HG03060 (cell line): ENCODE data around the gene KNTC1.
A peak's percentile ranks its signal among the peaks of the same experiment; 100 is the strongest.
"Not testable (repeated sequence)": the region's sequence is repeated elsewhere in the genome, so short reads cannot be mapped to it uniquely, and the experiment has no call there.

ENCODE experiments used
- ATAC-seq: cut with Tn5 transposase; IDR thresholded peaks from one replicate; pipeline ENCODE4 v1.9.1; 2021; ENCODE audit warnings: low read depth, moderate number of reproducible peaks; ENCODE audit not compliant: unreplicated experiment

KNTC1 gene

DNA sequence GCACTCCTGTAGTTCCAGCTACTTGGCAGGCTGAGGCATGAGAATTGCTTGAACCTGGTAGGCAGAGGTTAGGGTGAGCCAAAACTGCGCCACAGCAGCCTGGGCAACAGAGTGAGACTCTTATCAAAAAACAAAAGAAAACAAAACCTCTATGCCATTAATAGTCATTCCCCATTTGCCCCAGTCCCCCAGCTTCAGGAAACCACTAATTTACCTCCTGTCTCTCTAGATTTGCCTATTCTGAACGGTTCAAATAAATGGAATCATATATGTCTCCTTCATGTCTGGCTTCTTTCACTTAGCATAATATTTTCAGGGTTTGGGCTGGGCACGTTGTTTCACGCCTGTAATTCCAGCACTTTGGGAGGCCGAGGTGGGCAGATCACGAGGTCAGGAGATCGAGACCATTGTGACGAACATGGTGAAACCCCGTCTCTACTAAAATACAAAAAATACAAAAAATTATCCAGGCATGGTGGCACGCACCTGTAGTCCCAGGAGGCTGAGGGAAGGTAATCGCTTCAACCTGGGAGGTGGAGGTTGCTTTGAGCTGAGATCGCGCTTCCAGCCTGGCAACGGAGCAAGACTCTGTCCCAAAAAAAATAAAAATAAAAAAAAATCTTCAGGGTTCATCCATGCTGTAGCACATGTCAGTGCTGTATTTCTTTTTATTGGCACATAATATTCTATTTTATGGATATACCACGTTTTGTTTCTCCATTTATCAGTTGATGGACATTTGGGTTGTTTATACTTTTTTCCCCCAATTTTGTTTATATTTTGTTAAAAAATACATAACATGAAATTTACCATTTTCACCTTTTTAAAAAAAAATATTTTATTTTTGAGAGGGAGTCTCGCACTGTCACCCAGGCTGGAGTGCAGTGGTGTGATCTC, 31.9 kb downstream of the KNTC1 start:
- peak; percentile 44 for ATAC-seq

DNA sequence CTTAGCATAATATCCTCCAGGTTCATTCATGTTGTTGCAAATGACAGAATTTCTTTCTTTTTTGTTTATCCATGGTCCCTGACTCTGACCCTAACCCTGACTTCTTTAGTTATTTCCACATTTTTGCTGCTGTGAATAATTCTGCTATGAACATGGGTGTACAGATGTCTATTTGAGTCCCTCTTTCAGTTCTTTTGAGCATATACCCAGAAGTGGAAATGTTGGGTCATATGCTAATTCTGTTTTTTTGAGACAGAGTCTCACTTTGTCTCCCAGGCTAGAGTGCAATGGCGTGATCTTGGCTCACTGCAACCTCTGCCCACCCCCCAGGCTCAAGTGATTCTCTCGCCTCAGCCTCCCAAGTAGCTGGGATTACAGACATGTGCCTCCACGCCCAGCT, 33.1 kb downstream of the KNTC1 start:
- ATAC-seq, result no peak

DNA sequence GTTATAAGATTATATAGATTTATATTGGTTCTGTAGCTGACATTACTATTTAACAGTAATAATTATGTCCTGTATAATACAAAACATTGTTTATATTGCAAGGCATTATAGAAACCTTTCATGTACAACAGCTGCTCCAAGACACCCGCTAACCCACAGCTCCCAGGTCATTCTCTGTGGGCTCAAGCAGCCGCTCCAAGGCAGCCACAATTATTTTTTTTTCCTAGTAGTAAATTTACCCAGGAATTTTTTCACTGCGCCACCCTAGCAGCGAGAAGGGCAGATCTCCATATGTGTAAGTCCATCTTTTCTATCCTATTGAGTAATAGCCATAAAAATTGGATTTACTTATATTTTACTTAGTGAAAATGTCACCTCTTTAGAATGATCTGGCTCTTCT, 36.3 kb downstream of the KNTC1 start:
- ATAC-seq, result no peak

DNA sequence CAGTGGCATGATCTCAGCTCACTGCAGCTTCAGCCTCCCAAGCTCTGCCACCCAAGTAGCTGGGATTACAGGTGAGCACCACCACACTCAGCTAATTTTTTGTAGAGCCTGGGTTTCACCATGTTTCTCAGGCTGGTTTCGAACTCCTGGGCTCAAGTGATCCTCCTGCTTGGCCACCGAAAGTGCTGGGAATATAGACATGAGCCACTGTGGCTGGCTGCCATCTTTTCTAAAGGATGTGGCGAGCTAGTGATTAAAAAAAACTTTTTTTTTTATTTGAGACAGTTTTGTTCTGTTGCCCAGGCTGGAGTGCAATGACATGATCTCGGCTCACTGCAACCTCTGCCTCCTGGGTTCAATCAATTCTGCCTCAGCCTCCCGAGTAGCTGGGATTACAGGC, 39.8 kb downstream of the KNTC1 start:
- not testable (repeated sequence) for ATAC-seq

DNA sequence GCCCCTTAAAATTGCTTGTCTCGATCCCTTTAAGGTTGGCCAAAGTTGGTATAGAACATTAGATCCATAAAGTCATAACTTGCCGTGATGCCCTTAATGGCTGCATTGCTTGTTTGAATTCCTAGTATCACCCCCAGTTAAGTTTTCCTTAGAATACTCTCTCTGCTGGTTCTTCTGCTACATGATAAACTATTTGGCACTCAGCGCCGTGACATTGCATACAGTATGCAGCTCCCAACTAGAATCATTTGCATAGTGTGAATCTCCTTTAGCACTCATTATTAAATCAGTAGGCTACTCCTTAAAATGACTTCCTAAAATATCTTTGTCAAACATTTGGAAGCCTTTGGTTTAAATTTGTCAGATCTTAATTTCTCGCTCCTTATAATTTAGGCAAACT, 42.2 kb downstream of the KNTC1 start:
- ATAC-seq, result no peak

DNA sequence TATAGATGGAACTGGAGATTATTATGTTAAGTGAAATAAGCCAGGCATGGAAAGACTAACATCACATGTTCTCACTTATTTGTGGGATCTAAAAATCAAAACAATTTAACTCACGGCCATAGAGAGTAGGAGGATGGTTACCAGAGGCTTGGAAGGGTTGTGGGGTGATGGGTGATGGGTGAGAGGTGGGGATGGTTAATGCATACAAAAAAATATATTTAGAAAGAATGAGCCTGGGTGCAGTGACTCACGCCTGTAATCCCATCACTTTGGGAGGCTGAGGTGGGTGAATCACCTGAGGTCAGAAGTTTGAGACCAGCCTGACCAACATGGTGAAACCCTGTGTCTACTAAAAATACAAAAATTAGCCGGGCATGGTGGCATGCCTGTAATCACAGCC, 43.0 kb downstream of the KNTC1 start:
- ATAC-seq, result not testable (repeated sequence)

DNA sequence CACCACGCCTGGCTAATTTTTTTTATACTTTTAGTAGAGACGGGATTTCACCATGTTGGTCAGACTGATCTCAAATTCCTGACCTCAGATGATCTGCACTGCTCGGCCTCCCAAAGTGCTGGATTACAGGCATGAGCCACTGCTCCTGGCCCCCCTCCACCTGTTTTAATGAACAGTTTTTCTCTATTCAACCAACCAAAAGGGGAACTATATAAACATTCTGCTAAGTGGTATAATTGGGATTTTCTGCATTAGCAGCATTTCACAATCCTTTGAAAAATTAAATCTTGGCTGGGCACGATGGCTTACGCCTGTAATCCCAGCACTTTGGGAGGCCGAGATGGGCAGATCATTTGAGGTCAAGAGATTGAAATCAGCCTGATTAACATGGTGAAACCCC, 44.8 kb downstream of the KNTC1 start:
- no peak for ATAC-seq

DNA sequence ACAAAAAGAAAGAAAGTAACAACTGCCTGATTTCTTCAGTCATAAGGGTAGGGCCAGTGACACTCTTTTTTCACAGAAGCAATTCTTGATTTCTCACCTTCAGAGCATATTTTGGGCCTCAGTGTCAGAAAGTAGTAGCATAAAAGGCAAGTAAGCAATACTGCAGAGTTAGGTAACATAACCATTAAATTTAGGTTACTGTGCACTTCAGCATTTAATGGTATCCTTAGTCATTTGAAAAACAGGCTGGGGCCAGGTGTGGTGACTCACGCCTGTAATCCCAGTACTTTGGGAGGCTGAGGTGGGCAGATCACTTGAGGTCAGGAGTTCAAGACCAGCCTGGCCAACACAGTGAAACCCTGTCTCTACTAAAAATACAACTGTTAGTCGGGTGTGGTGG, 56.2 kb downstream of the KNTC1 start:
- not testable (repeated sequence) for ATAC-seq

DNA sequence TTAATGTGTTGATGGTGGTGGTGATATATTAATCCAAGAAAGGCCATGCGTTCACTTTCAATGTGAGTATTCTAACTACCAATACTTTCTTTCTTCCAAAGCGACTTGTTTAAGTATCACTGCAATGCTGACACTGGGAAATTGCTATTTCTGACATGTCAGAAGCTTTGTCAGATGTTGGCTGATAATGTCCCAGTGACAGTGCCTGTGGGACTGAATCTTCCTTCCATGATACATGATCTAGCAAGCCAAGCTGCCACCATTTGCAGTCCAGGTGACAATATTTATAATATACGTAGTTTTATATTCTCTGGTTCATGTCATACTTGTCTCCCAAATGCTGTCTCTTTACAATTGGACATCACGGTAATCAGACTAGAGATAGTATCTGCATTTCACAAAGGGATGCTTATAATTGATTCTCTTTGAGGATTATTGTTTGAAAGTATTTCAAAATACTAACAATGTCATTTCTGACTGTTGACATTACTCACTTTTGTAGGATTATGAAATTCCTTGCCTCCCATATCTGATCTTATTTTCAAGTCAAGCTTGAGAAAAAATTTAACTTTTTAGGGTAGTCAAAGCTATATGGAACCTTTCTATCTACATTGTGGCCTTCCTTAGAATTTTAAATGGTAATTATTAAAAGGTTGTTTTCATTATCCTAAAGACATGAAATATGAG, 57.3 kb downstream of the KNTC1 start:
- no peak for ATAC-seq

DNA sequence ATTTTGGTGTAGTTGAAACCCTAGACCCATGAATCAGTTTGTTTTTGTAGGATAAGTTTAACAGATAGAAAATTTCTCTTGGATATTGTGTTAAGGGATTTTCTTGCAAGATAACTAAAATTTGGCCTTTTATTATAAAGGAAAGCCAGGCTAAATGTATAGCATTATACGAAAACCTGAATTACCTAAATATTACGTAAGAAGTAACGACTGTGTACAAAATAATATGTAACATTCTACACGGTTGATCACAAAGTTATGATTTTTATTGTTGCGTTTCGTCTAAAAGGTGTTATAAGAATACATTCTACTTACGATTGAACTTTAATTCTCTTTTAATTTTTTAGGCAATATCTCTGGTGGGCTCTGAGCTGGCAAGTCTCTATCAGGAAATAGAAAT, 63.9 kb downstream of the KNTC1 start:
- no peak for ATAC-seq

DNA sequence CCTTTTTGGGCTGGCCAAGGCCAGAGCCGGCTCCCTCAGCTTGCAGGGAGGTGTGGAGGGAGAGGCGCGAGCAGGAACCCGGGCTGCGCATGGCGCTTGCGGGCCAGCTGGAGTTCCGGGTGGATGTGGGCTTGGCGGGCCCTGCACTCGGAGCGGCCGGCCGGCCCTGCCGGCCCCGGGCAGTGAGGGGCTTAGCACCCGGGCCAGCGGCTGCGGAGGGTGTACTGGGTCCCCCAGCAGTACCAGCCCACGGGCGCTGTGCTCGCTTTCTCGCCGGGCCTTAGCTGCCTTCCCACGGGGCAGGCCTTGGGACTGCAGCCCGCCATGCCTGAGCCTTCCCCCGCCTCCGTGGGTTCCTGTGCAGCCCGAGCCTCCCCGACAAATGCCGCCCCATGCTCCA, 64.9 kb downstream of the KNTC1 start:
- ATAC-seq, result not testable (repeated sequence)

DNA sequence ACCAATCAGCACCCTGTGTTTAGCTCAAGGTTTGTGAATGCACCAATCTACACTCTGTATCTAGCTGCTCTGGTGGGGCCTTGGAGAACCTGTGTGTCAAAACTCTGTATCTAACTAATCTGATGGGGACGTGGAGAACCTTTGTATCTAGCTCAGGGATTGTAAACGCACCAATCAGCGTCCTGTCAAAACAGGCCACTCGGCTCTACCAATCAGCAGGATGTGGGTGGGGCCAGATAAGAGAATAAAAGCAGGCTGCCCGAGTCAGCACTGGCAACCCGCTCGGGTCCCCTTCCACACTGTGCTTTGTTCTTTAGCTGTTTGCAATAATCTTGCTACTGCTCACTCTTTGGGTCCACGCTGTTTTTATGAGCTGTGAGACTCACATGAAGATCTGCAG, 65.5 kb downstream of the KNTC1 start:
- ATAC-seq, result not testable (repeated sequence)

DNA sequence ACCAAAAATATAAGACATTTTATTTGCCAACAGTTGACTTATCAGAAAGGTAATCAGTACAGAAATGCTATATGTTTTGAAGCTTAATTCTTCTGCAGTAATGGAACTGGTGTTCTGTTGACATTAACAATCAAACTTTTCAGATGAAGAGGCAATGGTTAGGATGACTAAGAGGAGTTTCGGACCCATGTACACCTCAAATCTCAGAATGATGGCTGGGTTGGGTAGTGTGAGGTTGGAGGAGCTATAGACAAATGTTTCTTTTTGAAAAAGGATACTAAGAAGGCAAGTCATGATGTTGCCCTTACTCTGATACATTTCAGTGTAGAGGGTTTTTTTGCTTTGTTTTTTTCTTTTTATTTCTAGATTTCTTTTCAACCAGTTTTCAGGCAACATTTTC, 66.9 kb downstream of the KNTC1 start:
- ATAC-seq, result no peak

DNA sequence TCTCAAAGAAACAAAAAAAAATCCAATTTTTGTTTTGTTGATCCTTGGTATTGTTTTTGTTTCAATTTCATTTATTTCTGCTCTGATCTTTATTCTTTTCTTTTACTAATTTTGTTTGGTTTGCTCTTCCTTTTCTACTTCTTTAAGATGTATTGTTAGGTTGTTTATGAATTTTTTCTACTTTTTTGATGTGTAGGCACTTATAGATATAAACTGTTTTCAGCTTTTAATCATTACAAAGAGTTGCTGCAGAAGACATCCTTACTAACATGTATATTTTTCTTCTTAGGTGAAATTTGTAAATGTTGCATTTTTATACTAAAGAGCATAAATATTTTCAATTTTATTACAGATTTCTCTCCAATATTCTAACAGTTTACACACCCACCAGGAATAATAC, 69.8 kb downstream of the KNTC1 start:
- ATAC-seq, result no peak

DNA sequence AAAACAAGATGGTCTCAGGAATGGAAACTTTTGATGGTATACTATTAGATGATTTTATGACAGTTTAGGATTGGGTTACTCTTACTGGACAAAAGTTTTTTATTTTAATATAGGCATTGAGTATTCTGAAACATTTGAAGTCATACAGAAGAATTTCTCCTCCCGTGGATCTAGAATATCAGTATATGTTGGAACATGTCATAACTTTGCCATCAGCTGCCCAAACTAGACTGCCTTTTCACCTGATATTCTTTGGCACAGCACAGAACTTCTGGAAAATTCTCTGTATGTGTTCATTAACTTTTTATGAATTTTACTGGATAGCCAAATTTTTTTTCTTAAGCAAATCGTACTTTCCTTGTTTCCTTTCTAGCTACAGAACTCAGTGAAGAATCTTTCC, 75.4 kb downstream of the KNTC1 start:
- no peak for ATAC-seq

DNA sequence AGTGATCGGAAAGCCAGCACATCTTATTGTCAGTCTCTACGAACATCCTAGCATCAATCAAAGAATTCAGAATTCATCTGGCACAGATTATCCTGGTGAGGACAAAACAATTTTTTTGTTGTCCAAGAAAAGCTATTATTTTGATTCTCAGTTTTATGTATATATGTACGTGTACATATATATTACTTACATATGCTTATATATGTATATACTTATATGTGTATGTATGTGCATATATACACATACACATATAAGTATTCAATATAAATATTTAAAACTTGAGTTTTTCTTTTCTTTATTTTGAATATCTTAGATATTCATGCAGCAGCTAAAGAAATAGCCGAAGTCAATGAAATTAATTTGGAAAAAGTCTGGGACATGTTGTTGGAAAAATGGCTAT, 77.9 kb downstream of the KNTC1 start:
- no peak for ATAC-seq

DNA sequence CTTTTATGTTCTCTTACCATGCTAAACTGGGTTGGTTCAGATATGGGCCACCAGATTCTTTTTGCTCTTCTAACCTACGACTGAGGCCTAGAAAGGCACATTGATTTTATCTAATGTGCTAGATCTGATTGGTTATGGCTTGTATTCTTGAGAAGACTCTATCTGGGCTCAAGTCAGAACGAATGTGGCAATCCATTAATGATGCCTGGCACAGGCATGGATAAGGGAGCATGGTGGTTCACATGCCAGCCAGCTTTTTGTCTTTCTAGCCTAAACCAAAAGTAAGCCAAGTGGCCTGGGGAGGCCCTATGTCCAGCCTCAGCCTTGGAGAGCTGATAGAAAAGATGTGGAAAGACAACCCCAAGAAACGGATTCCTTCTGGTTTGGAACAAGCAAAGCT, 82.7 kb downstream of the KNTC1 start:
- ATAC-seq, result no peak

DNA sequence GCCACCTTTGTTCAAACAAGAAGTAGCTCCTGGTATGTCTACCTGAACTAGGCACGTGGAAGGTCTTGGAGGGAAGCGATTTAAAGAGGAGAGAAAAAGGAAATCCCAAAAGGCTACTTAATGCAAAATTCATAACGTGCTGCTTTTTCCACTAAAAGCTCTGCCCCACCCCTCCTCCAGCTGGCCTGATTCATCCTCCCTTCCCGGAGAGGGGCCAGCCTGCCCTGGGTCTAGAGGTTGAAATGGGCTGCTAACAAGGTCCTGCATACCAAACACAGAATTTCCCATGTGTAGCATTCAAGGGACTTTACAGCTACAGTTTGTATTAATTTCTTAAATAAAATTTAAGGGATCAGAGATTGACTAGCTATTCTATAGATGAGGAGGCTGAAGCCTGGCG, 83.2 kb downstream of the KNTC1 start:
- no peak for ATAC-seq

DNA sequence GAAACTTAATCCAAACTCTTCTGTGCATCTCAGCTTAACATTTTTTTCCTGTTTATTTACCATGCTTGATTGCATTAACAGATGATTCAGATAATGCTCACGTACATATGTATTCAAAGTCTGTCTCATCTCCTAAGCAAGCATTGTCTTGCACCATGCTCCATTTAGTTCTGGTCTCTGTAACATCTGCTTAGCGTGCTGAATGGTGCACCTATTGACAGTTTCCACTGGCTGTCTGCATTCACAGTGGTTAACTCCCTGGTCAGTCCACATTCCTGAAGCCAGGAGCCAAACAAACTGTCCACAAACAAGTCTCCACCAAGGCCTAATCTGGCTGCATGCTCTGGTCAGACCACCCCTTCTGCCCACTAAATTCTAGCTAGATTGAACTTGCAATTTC, 83.9 kb downstream of the KNTC1 start:
- ATAC-seq, result no peak

DNA sequence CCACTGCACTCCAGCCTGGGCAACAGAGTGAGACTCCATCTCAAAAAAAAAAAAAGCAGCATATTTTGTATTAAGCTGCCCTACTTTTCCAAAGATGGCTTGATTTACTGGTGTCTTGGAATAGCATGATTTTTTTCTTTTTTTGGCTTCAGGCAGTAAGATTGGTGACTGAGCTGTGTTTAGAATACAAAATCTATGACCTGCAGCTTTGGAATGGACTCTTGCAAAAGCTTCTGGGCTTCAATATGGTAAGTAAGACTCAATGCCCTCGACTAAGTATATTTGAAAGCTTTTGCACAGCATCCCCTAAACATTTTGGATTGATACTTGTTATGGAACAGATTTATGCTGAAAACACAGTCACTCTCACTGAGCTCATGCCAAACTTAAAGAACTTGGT, 87.8 kb downstream of the KNTC1 start:
- ATAC-seq, result no peak

DNA sequence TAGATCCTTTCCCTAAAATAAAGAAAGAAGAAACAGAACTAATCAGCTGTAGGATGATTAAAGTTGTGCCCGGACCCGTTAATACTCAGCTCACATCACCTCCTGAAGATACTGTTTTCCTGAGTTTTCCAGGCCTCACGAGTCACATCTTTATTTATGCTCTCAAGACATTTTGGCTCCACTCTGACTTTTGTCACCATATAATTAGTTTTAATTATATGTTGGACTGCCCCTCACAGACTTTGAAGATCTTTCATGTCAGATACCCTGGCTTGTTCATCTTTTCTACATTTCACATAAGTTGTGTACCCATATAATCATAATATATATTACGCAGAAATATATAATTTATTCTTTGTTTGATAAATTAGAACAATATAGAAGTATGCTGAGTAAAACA, 88.7 kb downstream of the KNTC1 start:
- ATAC-seq, result no peak

DNA sequence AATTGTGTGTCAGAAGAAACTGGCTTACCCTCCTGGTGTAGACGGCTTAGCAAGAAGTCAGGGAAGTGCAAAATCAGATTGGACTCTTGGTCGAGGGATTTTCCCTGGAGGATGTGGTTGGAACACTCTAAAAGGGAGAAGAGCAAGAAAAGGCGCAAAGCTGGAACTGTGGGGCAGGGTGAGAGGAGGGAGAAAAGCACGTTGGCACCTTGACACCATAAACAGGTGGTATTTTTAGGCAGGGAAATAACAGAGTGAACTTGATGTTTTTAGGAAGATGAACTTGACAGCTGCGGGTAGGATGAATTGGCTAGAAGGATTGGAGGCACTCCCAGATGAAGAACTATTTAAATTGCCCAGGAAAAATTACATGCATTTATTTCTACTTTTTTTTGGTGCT, 108.4 kb downstream of the KNTC1 start:
- ATAC-seq, result no peak
